GM12878 (cell line): Measurements from ENCODE around the gene PRSS56. TPM values are rescaled to one million over a fixed set of nuclear protein-coding genes. Genes with fewer than 3 reads are reported as not detected.

Experiments
- ATAC-seq: fragments of 200-7000 bp; cut with Tn5 transposase; 3 replicates; pipeline ENCODE4 v1.9.1; 2020; ENCODE audit warnings: mild to moderate bottlenecking, moderate library complexity
- BruUV-seq: library from RNA; stranded (reverse); fragments of 400-500 nt; replicated peaks from 2 replicates; lab custom pipeline; 2021; lab: Mats Ljungman, UMichigan
- CTCF ChIA-PET: fragments of 300-600 bp; sonication (Branson Sonifier 250); formaldehyde crosslinking; extraction: SDS; loops from one replicate; lab custom pipeline; 2021; ENCODE audit warnings: inconsistent platforms; lab: Yijun Ruan, JAX
- POLR2A ChIA-PET: fragments of 350-600 bp; formaldehyde crosslinking; extraction: SDS; loops from one replicate; lab custom pipeline; 2021; ENCODE audit warnings: inconsistent platforms; lab: Charles Lee
- RAD21 ChIA-PET: fragments of 300-600 bp; sonication (Branson Sonifier 250); formaldehyde crosslinking; loops from one replicate; lab custom pipeline; 2023; ENCODE audit warnings: antibody characterized with exemption; ENCODE audit not compliant: unreplicated experiment; lab: Charles Lee
- SMC1A ChIA-PET: fragments of 300-600 bp; sonication (Branson Sonifier 250); formaldehyde crosslinking; loops from one replicate; lab custom pipeline; 2023; ENCODE audit not compliant: unreplicated experiment, uncharacterized antibody; lab: Charles Lee
- DNase-seq: peaks from one replicate; pipeline ENCODE4 v3.0.0-alpha.2; 2011; ENCODE audit warnings: low read depth, low spot score
- FAIRE-seq: peaks from 3 replicates; lab custom pipeline; 2011; peaks lifted over from hg19 to GRCh38; lab: Jason Lieb, UNC
- H2AFZ ChIP-seq: 2 replicates; pipeline ENCODE4 v1.6.0; 2011; ENCODE audit warnings: low read depth, low read length, control low read depth; ENCODE audit not compliant: control insufficient read depth
- H3K27ac ChIP-seq: 2 replicates; pipeline ENCODE4 v1.5.1; 2011; ENCODE audit warnings: control low read depth; ENCODE audit not compliant: control insufficient read depth, insufficient read depth
- H3K27me3 ChIP-seq, 2 experiments: replicated peaks in 1 of 2; 2 replicates each; pipeline versions ENCODE4 v1.6.0 to v1.6.1; 2011; ENCODE audit warnings: low read length in 1 of 2; ENCODE audit not compliant: control insufficient read depth in 2 of 2, insufficient read depth in 2 of 2
- H3K36me3 ChIP-seq, 2 experiments: 2 replicates each; pipeline ENCODE4 v1.5.1; 2011; ENCODE audit warnings: low read length in 1 of 2; ENCODE audit not compliant: control insufficient read depth in 2 of 2, insufficient read depth in 2 of 2
- H3K4me1 ChIP-seq: 2 replicates; pipeline ENCODE4 v1.6.1; 2011; ENCODE audit warnings: mild to moderate bottlenecking, low read length, moderate library complexity, mixed read lengths; ENCODE audit not compliant: control insufficient read depth, insufficient read depth
- H3K4me2 ChIP-seq: 2 replicates; pipeline ENCODE4 v1.6.0; 2011; ENCODE audit warnings: control low read depth; ENCODE audit not compliant: control insufficient read depth, insufficient read depth
- H3K4me3 ChIP-seq: fragments of 200-600 bp; sonication (generic); 2 replicates; pipeline ENCODE4 v1.5.1; 2016
- H3K79me2 ChIP-seq: 2 replicates; pipeline ENCODE4 v1.6.0; 2011; ENCODE audit warnings: low read length; ENCODE audit not compliant: control insufficient read depth, insufficient read depth
- H3K9ac ChIP-seq: 2 replicates; pipeline ENCODE4 v1.8.0; 2011; ENCODE audit warnings: low read length, control low read depth, mixed read lengths; ENCODE audit not compliant: control insufficient read depth, insufficient read depth
- H3K9me3 ChIP-seq: replicated peaks from 3 replicates; pipeline ENCODE4 v1.5.1; 2011; ENCODE audit warnings: mild to moderate bottlenecking, low read length; ENCODE audit not compliant: control insufficient read depth, insufficient read depth
- H4K20me1 ChIP-seq: 2 replicates; pipeline ENCODE4 v1.6.0; 2011; ENCODE audit not compliant: control insufficient read depth, insufficient read depth
- IKZF2 ChIP-seq, 2 experiments: fragments of 450-650 bp; IDR thresholded peaks; 2 replicates each; pipeline ENCODE4 v1.6.1; 2017; ENCODE audit warnings: mild to moderate bottlenecking in 2 of 2, moderate library complexity in 2 of 2
- NFXL1 ChIP-seq: fragments of 450-650 bp; IDR thresholded peaks from 2 replicates; pipeline ENCODE4 v1.6.1; 2017; ENCODE audit warnings: antibody characterized with exemption, mild to moderate bottlenecking, borderline replicate concordance
- RAD51 ChIP-seq: fragments of 450-650 bp; IDR thresholded peaks from 2 replicates; pipeline ENCODE4 v1.6.1; 2016; ENCODE audit warnings: moderate library complexity, mild to moderate bottlenecking, inconsistent platforms
- TAF1 ChIP-seq: IDR thresholded peaks from 2 replicates; pipeline ENCODE4 v1.6.1; 2011; ENCODE audit warnings: mild to moderate bottlenecking, low read depth, low read length, borderline replicate concordance
- WGBS: methylation state at CpG from one replicate; pipeline ENCODE4 v1.1.6; 2016; ENCODE audit warnings: low lambda C conversion rate; ENCODE audit not compliant: insufficient replicate concordance, insufficient coverage; ENCODE audit errors: missing lambda C conversion rate; 5-methylcytosine and 5-hydroxymethylcytosine counted together
- in situ Hi-C: fragments of 300-500 bp; cut with MboI; formaldehyde crosslinking; loops from 9 replicates; pipeline ENCODE4 v1.14.3; 2018; ENCODE audit warnings: mixed read lengths
- intact Hi-C: fragments of 100-400 bp; cut with micrococcal nuclease; formaldehyde crosslinking; loops from one replicate; pipeline ENCODE4 v1.14.2; 2022; ENCODE audit not compliant: unreplicated experiment
- polyA plus RNA-seq, 11 experiments: library from polyadenylated mRNA; depleted of rRNA in 4 of 11; unstranded in 6 of 11; stranded (reverse) in 5 of 11; fragments of >200 nt; fragmentation: Nextera tagmentation in 4 of 11; fragmentation: Illumina TruSeq in 1 of 11; extraction: Ambion mirVana in 4 of 11; extraction: Trizol in 1 of 11; gene quantifications; 1 replicate in 1 of 11; 2 replicates in 10 of 11; pipeline versions ENCODE4 v1.2.1 to v1.2.3, GENCODE V29; 2011 to 2016; ENCODE audit warnings: inconsistent platforms in 2 of 11, missing spikeins in 2 of 11, low read depth in 1 of 11
- total RNA-seq, 4 experiments: library from RNA; depleted of rRNA in 3 of 4; stranded (reverse); fragments of >200 nt in 3 of 4; fragmentation: Illumina TruSeq in 1 of 4; extraction: Trizol in 1 of 4; gene quantifications; 2 replicates each; pipeline versions ENCODE4 v1.2.1 to v1.2.3, GENCODE V29; 2013 to 2021
- TF ChIP-seq, protein P1 (sequence below): IDR thresholded peaks from 2 replicates; pipeline ENCODE4 v1.6.1; 2011; ENCODE audit warnings: borderline replicate concordance, low read depth, mild to moderate bottlenecking, moderate library complexity, mixed read lengths, low read length; ENCODE audit not compliant: insufficient read depth; ENCODE audit errors: extremely low read length
- TF ChIP-seq, protein P2 (sequence below), 3 experiments: IDR thresholded peaks in 2 of 3; conservative IDR thresholded peaks in 1 of 3; 2 replicates each; pipeline ENCODE4 v1.5.1; 2011; ENCODE audit warnings: low read depth in 3 of 3, low read length in 3 of 3, mild to moderate bottlenecking in 3 of 3, control low read depth in 2 of 3, moderate library complexity in 2 of 3, inconsistent platforms in 1 of 3, mixed read lengths in 1 of 3; ENCODE audit not compliant: control insufficient read depth in 2 of 3, insufficient read depth in 1 of 3; ENCODE audit errors: extremely low read depth in 1 of 3
- TF ChIP-seq, protein P3 (sequence below): fragments of 450-650 bp; IDR thresholded peaks from 2 replicates; pipeline ENCODE4 v1.6.1; 2017; ENCODE audit warnings: mild to moderate bottlenecking, moderate library complexity
- TF ChIP-seq, protein P4 (sequence below): IDR thresholded peaks from 2 replicates; pipeline ENCODE4 v1.6.1; 2011; ENCODE audit warnings: low read depth, mild to moderate bottlenecking, low read length, moderate library complexity, borderline replicate concordance; ENCODE audit errors: extremely low read depth

The PRSS56 gene
- total and polyA plus RNA-seq, 10 of the 15 experiments (the other 5 are each of a cell fraction or from before 2014, with no cell fraction given): not detected

DNA sequence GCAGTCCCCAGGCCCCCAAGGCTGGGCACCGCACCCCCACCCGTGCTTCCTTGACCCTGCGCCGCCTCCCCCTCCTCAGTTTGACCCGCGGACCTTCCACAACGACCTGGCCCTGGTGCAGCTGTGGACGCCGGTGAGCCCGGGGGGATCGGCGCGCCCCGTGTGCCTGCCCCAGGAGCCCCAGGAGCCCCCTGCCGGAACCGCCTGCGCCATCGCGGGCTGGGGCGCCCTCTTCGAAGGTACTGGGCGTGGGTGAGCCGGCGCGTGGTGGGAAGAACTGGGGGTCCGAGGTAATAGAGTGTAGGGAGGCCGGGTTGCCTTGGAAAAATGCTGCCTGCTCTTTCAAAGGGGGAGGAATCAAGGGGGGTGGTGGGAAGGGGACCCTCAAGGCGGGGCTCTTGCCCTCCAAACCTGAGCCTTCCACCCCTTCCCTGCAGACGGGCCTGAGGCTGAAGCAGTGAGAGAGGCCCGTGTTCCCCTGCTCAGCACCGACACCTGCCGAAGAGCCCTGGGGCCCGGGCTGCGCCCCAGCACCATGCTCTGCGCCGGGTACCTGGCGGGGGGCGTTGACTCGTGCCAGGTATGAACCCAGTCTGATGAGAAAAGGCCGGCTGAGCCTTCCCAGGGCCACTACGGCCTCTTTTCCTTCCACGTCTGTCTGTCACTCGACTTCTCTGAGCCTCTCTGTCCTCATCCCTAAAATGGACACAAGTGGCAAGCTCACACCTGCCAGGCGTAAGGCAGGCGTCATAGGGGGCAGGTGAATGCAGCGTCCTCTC, 2.6 kb downstream of the PRSS56 start (continued):
- TF ChIP-seq, protein P1, sequence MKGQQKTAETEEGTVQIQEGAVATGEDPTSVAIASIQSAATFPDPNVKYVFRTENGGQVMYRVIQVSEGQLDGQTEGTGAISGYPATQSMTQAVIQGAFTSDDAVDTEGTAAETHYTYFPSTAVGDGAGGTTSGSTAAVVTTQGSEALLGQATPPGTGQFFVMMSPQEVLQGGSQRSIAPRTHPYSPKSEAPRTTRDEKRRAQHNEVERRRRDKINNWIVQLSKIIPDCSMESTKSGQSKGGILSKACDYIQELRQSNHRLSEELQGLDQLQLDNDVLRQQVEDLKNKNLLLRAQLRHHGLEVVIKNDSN: no peak
- no peak for TF ChIP-seq IKZF2 (IDR thresholded peaks at IDR 0.05)
- no peak for TF ChIP-seq NFXL1
- no peak for TF ChIP-seq RAD51

DNA sequence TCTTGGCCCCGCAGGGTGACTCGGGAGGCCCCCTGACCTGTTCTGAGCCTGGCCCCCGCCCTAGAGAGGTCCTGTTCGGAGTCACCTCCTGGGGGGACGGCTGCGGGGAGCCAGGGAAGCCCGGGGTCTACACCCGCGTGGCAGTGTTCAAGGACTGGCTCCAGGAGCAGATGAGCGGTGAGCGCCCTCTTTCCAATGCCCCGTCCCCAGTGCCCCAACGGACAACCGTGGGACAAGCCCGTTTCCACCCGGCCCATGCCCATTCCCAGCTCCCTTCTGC, 3.2 kb downstream of the PRSS56 start:
- BruUV-seq: no TSS peak
- Histone ChIP-seq H3K27ac (no peak overlapping the region), H4K20me1 (no peaks in the 10 kb centered on the region), H2AFZ (no peak overlapping the region), H3K9ac (no peak overlapping the region), H3K4me3 (no peak overlapping the region), H3K4me2 (no peak overlapping the region), H3K9me3 (no peaks in the 10 kb centered on the region), H3K36me3 (no peaks in the 10 kb centered on the region), H3K4me1 (no peaks in the 10 kb centered on the region), H3K27me3 (peaks cover 3 to 6% of the 10 kb centered on the region in 2 experiments; a peak in 3 of 4 replicates), H3K79me2 (no peaks in the 10 kb centered on the region)
- CTCF ChIA-PET: no interaction called here
- no peak for FAIRE-seq
- TF ChIP-seq, protein P2, sequence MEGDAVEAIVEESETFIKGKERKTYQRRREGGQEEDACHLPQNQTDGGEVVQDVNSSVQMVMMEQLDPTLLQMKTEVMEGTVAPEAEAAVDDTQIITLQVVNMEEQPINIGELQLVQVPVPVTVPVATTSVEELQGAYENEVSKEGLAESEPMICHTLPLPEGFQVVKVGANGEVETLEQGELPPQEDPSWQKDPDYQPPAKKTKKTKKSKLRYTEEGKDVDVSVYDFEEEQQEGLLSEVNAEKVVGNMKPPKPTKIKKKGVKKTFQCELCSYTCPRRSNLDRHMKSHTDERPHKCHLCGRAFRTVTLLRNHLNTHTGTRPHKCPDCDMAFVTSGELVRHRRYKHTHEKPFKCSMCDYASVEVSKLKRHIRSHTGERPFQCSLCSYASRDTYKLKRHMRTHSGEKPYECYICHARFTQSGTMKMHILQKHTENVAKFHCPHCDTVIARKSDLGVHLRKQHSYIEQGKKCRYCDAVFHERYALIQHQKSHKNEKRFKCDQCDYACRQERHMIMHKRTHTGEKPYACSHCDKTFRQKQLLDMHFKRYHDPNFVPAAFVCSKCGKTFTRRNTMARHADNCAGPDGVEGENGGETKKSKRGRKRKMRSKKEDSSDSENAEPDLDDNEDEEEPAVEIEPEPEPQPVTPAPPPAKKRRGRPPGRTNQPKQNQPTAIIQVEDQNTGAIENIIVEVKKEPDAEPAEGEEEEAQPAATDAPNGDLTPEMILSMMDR (IDR thresholded peaks at IDR 0.05 in 2 of 3, conservative IDR thresholded peaks at IDR 0.05 in 1 of 3; ENCODE audit: control insufficient read depth in 2 of 3, extremely low read depth in 1 of 3, insufficient read depth in 1 of 3, low read depth in 3 of 3, low read length in 3 of 3): no peak
- TF ChIP-seq TAF1: no peak
- TF ChIP-seq, protein P3, sequence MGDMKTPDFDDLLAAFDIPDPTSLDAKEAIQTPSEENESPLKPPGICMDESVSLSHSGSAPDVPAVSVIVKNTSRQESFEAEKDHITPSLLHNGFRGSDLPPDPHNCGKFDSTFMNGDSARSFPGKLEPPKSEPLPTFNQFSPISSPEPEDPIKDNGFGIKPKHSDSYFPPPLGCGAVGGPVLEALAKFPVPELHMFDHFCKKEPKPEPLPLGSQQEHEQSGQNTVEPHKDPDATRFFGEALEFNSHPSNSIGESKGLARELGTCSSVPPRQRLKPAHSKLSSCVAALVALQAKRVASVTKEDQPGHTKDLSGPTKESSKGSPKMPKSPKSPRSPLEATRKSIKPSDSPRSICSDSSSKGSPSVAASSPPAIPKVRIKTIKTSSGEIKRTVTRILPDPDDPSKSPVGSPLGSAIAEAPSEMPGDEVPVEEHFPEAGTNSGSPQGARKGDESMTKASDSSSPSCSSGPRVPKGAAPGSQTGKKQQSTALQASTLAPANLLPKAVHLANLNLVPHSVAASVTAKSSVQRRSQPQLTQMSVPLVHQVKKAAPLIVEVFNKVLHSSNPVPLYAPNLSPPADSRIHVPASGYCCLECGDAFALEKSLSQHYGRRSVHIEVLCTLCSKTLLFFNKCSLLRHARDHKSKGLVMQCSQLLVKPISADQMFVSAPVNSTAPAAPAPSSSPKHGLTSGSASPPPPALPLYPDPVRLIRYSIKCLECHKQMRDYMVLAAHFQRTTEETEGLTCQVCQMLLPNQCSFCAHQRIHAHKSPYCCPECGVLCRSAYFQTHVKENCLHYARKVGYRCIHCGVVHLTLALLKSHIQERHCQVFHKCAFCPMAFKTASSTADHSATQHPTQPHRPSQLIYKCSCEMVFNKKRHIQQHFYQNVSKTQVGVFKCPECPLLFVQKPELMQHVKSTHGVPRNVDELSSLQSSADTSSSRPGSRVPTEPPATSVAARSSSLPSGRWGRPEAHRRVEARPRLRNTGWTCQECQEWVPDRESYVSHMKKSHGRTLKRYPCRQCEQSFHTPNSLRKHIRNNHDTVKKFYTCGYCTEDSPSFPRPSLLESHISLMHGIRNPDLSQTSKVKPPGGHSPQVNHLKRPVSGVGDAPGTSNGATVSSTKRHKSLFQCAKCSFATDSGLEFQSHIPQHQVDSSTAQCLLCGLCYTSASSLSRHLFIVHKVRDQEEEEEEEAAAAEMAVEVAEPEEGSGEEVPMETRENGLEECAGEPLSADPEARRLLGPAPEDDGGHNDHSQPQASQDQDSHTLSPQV: no peak
- TF ChIP-seq, protein P4, sequence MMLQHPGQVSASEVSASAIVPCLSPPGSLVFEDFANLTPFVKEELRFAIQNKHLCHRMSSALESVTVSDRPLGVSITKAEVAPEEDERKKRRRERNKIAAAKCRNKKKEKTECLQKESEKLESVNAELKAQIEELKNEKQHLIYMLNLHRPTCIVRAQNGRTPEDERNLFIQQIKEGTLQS: no peak
- no peak for DNase-seq
- RAD21 ChIA-PET: no interaction called here
- no peak for ATAC-seq
- in situ Hi-C loops (no loop called here), intact Hi-C loops (no loop called here)
- POLR2A ChIA-PET: no interaction called here
- SMC1A ChIA-PET: no interaction called here
- WGBS: 14% methylated on average over 16 of the region's 16 CpGs
